Urothelium cell line (cell line): Measurements from ENCODE around the gene SARS1.

ENCODE experiments used
- DNase-seq: peaks from one replicate; pipeline ENCODE4 v3.0.0; 2011; ENCODE audit warnings: low spot score, mixed read lengths
- FAIRE-seq: peaks from 2 replicates; lab custom pipeline; 2011; peaks lifted over from hg19 to GRCh38; lab: Jason Lieb, UNC

The SARS1 gene

GRCh38 chr1:109225308-109225707 lies 11.6 kb downstream of the SARS1 start:
- FAIRE-seq: peak; percentile 17
- DNase-seq: no peak

GRCh38 chr1:109225711-109226445 lies 12.2 kb downstream of the SARS1 start:
- FAIRE-seq (no peak), DNase-seq (peak; percentile 53)

GRCh38 chr1:109228167-109228566 lies 14.4 kb downstream of the SARS1 start:
- FAIRE-seq (no peak), DNase-seq (no peak)

- DNase-seq: no peak
- no peak for FAIRE-seq
Observed at GRCh38 chr1:109229531-109230127, 15.9 kb downstream of the SARS1 start.

GRCh38 chr1:109231066-109231465 lies 17.3 kb downstream of the SARS1 start:
- no peak for FAIRE-seq
- no peak for DNase-seq

GRCh38 chr1:109235137-109235536 lies 21.4 kb downstream of the SARS1 start:
- no peak for FAIRE-seq

GRCh38 chr1:109237512-109237911 lies 23.8 kb downstream of the SARS1 start:
- DNase-seq (no peak), FAIRE-seq (no peak)

More at GRCh38 chr1:109235137-109235536, 21.4 kb downstream of the SARS1 start:
- no peak for DNase-seq

- FAIRE-seq: no peak
- DNase-seq: no peak
Observed at GRCh38 chr1:109238382-109238781, 24.7 kb downstream of the SARS1 start.

GRCh38 chr1:109239047-109239408 lies 25.3 kb downstream of the SARS1 start:
- DNase-seq (no peak), FAIRE-seq (no peak)

GRCh38 chr1:109239409-109240068 lies 25.8 kb downstream of the SARS1 start:
- peak; percentile 62 for DNase-seq

GRCh38 chr1:109240158-109241152 lies 26.7 kb downstream of the SARS1 start:
- DNase-seq (no peak), FAIRE-seq (no peak)

More at GRCh38 chr1:109239409-109240068, 25.8 kb downstream of the SARS1 start:
- no peak for FAIRE-seq

GRCh38 chr1:109241344-109241743 lies 27.6 kb downstream of the SARS1 start:
- DNase-seq: no peak
- no peak for FAIRE-seq

- FAIRE-seq (no peak), DNase-seq (no peak)
Observed at GRCh38 chr1:109241841-109242345, 28.2 kb downstream of the SARS1 start.

GRCh38 chr1:109242387-109242786 lies 28.7 kb downstream of the SARS1 start:
- DNase-seq (no peak), FAIRE-seq (no peak)

- DNase-seq: no peak
- FAIRE-seq: no peak
Observed at GRCh38 chr1:109243221-109243620, 29.5 kb downstream of the SARS1 start.

GRCh38 chr1:109243860-109244552 lies 30.3 kb downstream of the SARS1 start:
- FAIRE-seq (no peak), DNase-seq (no peak)

GRCh38 chr1:109246141-109246551 lies 32.4 kb downstream of the SARS1 start:
- DNase-seq: no peak
- no peak for FAIRE-seq

- DNase-seq (no peak), FAIRE-seq (no peak)
Observed at GRCh38 chr1:109247401-109248365, 34.0 kb downstream of the SARS1 start.

- DNase-seq: no peak
- FAIRE-seq: no peak
Observed at GRCh38 chr1:109248444-109248796, 34.7 kb downstream of the SARS1 start.
